Cortex of kidney (tissue), 1 donor: ENCODE results near the gene CXCR6.

Experiments
- DNase-seq: peaks from one replicate; lab custom pipeline; 2025; lab: John Stamatoyannopoulos, UW

Gene CXCR6

DNA sequence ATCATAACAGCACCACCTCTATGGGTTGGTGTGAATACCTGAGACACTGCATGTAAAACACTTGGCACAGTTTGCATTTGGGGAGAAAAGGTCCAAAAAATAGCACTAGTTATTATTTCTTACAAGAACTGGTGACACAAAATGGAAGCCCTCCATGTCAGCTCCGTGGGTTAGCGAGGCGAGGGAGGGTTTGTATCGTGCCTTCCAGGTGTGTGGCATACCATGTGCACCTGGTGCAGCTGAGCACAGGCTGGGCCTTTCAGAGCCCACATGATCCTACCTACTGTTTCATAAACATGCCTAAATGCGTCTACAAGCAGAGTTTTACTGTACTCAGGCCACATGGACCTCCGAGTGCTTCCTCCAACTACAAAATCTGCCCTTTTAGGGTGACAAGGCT, 5.6 kb downstream of the CXCR6 start:
- DNase-seq, result no peak

DNA sequence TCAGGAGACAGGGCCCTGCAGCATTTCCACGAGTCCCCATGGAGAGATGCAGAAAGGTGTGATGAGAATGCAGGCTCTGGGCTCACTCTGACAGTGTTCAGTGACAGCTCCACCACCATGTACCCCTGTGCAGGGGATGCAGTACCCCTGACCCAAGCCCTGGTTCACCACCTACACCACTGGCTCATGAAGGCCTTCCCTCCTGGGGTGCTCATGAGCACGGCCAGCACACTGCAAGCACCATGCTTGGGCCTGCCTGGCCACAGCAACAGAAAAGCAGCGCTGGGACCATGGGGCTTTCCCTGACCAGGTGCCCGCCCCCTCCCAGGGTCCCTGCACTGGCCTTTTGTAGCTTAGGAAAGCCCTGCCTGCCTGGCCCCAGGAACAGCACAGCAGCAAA, 6.2 kb downstream of the CXCR6 start:
- DNase-seq, result no peak

DNA sequence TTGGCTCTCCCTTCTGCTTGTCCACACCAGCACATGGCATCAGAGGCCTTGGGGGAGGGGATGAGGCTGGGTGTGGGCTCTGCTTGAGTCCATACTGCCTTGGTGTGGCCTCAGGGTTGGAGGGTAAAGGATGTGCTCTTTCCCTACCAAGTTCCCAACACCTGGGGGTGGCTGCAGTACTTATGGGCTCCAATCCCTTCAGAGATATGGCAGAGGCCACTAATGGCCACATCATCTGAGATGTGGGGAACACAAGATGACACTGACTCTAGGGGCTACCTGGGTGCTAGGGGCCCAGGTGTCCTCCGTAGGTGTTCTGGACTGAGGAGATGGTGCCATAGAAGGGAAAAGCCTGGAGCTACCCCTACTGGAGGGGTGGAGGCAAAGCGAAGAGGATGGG, 6.9 kb downstream of the CXCR6 start:
- DNase-seq, result no peak

DNA sequence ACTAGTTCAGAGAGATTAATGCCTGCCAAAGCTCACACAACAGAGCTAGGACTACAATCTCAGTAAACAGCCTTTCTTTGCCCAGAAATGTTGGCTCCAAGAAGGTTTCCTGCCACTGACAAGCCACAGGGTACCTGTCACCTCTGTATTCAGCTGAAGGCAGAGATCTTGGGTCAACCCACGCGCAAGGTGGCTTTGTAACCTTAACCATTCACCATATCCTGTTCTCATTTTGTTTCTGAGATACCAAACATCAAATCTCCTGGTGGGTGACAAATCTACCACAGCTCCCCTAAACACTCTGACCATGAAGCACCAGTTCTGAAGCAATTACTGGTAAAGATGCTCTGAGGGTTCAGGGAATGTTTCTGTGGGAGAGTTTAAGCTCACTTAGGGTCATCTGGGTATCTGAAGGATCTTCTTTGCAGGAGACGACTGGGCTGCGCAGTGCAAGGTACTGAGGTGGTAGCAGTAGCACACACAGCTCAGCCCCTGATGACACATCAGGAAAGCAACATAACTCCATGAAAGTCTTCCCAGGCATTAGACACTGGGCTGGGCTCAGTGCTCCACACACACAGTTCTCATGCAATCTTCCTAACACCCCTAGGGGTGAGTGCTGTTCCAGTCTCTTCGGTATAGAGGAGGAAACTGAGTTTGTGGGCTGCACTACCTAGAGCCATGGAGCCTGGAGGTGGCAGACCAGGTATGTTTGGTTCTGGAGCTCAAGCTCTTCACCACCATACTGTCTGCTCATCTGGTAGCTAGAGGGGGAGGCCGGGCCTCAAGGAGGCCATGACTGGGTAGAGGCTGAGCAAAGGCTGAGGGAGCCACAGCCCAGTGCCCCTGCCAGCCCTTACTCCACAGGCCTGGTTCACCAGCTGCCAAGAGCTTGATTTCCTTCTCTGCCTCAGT, 7.7 kb downstream of the CXCR6 start:
- no peak for DNase-seq

DNA sequence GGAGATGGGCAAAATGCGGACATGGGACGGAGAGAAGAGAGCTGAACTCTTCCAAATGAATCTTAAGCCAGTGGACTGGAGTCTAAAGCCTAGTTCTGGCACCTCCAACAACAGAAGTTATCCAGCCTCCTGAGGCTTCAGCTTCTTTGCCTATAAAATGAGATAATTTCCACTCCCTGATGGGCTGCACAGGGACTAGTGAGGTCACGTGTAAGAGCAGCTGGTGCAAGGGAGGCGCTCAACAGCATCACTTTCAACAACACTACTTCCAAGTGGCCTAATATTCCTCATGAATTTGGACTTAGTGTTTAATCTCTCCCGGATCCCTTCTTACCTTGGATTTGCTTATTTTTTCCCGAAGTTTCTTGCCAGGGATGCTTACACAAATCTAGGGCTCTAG, 8.7 kb downstream of the CXCR6 start:
- DNase-seq, result no peak

DNA sequence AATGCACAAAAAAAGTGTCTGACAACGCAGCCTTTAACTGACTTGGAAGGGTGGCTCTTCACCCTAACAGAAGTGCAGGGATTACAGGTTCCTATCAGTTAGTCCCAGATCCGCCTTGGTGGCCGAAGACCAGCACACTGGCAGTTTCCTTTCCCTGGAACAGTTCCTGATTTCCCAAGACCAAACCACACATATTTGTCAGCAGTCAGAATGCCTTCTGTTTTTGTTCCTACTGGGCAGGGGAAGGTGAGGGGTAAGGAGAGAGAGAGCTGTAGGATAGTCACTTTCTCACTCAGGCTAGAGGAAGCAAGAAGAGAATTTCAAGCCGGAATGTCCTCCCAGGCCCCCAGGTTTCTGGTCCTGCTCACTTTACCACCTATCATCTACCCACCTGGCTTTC, 9.2 kb downstream of the CXCR6 start:
- no peak for DNase-seq

DNA sequence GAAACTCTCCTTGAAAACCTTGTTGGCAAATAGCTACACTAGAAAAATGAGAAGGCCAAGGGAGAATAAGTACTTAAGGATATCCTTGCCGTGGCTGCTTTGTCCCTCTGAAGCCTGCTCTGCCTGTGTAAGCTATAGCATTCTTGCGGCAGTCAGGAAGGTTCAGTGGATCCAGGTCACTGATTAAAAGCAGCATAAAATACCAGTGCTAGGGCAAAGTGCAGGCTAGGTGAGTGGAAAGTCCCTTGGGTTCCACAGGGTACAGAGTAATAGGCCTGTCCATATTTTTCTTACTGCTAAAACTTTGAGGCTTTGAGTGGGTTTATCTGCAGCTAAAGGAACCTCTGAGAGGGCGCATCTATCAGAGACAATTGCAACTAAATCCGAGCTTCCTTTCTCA, 10.3 kb downstream of the CXCR6 start:
- no peak for DNase-seq

DNA sequence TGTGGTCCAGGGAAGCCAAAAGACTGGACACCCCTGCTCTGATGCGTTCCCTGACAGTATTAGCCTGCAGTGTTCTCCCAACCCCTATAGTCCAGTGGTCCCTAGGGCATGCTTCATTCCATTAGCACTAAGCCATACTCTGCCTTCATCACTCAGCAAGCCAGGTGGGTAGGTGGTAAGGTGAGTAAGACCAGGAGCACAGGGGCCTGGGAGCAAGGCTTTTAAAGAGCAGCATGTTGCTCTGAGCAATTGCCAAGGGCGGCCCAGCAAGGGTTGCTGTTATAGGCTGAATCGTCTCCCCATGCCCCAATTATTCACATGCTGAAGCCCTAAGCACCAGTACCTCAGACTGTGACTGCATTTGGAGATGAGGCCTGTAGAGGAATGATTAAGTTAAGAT, 11.0 kb downstream of the CXCR6 start:
- no peak for DNase-seq

DNA sequence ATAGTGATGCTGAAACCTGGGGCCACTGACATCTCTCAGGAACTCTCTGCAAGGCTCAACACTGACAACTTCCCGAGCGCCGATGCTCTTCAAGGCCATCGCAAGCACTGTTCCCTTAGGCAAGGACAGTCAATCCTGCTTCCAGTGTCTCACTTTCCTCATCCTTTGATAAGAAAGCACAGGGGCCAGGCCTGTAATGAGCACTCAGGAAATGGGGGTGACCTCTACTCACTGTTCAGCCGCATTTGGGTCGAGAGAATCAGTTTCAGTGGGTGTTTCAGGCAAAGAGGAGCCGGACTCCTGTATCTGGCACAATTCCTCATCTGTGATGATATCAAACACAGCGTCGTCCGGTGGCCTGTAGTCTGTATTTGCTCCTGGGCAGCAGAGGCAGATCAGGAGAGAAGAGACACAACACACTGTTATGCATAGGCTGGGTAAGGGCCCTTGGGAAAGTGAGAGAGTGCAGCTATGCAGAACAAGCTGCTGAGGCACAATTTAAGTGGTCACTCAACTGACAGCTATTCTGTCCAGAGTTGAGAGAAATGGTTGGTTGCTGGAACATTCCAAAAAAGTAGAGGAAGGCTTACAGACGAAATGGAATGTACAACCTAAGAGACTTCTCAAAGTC, 11.9 kb downstream of the CXCR6 start:
- no peak for DNase-seq

DNA sequence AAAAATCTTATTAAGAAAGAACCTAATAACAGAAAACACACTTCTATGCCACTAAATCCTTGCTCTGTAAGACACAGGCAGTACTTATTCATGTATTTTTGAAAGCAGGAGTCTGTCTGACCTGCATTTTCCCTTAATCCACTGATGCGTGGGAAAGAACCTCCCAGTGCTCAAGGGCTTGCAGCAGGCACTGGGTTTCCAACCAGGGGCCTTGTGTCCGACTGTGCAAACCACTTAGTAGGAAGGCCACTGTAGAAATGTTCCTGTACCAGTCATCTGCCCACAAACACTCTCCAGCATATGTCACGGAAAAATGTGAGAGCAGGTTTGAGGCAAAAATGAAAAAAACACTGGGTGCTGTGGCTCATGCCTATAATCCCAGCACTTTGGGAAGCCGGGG, 12.4 kb downstream of the CXCR6 start:
- no peak for DNase-seq

DNA sequence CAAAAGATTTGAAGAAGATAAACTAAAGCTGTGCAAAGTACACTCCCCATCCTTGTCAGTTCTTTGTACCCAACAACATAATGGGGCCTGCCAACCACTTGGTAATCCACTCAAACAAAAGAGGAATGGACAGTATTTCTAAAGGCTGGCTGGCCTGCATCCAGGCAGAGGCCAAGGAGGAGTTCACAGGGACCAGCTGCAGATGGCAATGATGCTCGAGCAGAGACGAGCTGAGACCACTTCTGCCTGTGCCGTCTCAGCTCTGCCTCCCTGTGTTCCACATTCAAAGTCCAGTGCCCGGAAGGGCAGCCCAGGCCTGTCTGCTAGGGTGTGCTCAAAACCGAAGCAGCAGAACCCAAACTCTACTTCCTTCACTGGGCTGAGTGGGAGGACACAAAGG, 14.3 kb downstream of the CXCR6 start:
- no peak for DNase-seq

DNA sequence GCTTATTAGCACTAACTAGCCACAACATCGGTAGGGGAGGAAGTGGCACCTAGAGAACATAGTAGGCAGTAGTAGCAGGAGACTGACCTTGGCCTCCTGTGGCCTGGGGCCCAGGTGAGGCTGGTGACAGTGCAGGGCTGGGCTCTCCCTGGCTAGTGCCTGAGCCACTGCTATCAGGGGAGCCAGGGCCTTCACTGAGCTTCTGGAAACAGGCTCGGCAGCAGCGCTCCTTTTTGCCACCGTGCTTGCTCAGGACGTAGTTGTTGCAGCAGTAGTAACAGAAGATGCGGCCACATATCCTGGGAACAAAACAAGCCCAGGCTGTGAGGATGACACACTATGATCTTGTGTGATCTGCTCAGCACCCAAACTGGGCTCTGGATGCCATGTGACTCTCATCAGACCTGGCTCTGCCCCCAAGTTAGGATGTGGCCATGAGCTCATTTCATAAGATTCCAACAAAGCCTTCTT, 15.1 kb downstream of the CXCR6 start:
- no peak for DNase-seq

DNA sequence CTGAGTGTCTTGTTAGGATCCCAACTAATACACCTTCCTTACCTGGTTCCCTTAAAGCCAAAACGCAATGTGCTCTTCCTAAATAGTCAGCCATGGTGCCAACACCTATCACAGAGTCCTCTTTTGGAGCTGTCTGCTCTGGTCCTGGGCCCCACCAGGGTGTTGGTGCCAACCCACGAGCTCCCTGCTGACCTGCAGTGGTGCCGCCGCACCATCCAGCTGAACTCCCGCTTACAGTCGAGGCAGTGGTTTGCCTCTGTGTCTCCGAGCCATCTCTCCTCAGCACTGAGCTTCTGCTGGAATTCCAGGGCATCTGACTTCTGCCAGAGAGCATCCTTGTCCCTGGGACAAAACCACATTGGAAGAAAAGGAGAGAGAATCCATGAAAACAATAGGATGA, 15.9 kb downstream of the CXCR6 start:
- DNase-seq, result no peak

DNA sequence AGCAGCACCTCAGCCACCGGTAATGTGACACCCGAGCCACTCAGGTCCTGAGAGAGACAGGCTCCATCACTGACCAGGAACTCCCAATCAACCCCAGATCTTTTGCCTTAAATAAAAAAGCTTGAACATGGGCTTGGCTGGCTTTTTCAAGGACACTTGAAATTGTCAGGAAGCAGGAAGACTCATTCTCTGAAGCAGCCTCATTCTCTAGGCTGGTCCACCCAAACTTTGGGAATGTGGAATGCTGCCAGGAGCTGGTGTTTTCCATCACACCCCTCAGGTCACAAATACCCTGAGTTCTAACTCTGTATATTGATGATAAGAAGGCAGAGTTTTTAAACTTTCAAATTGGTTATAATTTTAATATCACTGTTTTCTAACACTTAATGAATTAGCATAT, 17.0 kb downstream of the CXCR6 start:
- no peak for DNase-seq

DNA sequence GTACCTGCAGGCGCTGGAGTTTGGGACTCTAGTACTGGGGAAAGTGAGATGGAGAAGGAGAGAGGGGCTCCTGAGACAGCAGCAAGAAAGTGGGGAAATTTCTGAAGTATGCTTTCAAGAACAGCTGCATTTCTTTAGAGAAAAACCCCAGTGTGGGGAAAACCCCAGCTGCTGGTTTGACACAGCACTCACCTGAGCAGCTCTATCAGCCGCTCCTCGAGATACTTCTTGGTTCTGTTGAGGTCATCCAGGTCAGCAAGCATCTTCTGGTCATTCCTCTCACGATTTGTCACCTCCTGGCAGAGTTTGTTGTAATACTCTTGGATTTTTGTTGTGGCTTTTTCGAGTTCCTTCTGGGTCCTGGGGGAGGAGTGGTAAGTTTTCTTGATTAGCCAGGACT, 18.8 kb downstream of the CXCR6 start:
- no peak for DNase-seq

DNA sequence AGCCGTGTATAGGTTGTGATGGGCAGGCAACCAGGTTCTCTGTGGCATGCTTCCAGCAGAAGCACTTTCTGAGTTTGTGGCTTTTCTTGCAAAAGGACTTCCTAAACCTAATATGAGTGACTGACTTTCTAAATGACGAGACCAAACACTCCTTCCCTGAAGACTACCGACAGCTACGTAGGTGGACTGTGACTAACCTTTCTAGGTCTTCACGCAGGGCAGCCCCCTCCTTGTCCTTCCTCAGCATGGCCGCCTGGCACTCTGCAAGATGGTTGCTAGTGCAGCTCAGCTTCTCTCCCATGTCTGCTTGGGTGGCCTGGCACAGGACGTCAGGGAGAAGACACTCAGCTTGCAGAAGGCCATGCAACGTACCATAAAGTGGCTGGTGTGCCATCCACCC, 20.9 kb downstream of the CXCR6 start:
- no peak for DNase-seq

DNA sequence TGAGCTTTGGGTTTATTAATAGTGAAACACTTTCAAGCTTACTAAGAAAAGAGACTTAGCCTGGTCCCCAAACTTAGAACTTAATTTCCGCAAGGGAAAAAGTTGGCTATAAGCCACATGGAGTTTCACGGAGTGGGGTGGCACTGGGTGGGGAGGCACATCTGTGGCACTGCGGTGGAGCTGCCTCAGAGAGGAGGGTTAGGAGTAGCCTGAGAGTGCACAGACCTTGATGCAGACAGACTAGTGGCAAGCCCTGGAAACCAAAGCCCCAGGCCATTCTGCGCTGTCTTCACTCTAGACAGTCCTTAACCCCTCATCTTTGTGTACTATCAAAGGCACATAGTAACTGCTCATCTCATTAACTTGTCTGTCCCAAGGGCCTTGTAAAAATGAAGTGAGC, 22.0 kb downstream of the CXCR6 start:
- DNase-seq, result no peak

DNA sequence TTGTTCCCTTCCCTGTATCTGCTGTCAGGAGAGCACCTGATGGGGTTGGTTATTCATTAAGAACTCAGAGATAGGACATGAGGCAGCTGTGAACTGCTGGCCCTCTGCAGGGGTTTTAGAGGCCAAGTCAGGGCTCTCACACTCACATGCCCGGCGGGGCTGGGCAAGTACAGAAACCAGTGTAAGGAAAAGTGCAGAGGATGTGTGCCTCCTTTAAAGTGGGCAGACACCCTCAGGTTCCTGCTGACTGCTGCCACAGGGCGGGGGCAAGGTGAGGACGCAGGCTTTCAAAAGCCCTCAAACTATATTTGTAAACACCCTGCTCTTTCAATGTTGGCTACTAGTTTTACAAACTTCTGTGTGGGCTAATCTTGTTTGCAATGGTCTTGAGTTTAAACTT, 22.4 kb downstream of the CXCR6 start:
- no peak for DNase-seq

DNA sequence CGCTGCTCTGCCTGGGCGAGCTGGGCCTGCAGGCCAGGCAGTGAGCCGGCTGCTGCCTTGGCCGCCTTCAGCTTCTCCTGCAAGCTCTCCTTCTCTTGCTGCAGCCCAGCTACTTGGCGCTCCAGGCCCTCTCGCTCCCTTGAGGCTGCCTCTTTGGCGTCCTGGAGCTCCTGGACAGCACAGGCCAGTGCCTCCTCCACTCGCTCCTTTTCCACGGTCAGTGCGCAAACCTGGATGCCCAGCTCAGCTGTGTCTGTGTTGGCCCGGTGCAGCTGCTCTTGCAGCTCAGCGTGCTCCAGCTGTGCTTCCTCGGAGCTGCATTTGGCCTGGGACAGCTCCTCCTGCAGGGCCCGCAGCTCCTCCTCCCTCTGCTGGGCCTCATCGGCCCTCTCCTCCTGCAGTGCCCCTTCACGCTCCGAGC, 23.1 kb downstream of the CXCR6 start:
- no peak for DNase-seq

DNA sequence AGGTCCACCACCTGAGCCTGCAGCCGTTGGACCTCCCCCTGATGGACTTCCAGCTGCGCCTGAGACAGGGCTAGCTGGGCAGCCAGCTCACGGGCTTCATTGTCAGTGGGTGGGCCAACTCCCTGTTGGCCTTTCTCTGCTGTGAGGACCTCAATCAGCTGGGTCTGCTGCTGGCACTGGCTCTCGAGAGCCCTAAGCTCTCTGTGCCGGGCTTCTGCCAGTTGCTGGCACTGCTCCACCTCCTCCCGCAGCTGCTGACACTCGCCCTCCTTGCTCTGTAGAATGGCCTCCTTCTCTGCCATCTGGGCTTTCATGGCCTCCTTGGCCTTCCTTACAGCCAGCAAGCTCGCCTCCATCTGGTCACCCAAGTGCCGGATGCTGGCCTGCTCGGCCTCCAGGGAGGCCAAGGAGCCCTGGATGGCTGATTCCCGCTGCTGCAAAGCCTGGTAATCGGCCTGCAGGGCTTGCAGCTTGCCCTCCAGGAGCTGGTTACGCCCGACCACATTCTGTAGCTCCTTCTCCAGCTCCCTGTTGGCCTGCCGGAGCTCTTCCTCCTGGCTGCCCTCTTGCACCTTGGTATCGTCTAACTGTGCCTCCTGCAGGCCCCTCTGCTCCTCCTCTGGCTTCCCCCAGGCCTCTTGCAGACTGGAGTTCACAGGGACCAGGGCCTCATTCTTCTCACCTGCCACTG, 23.8 kb downstream of the CXCR6 start:
- DNase-seq, result no peak

DNA sequence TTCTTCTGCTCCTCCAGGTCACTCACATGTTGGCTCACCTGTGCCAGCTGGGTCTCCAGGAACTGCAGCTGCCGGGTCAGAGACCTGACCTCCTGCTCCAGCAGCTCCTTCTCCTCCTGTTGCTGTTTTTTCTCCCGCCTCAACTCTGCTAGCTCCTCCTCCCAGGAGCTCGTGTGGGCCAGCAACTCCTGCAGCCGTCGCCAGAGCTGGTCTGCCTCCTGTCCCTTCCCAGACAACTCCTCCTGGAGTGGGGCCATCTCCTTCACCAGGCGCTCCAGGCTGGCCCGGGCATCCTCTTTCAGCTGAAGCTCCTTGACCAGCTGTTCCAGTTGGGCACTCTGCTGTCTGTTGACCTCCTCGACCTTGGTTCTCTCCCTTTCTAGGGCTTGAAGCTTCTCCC, 24.5 kb downstream of the CXCR6 start:
- no peak for DNase-seq

DNA sequence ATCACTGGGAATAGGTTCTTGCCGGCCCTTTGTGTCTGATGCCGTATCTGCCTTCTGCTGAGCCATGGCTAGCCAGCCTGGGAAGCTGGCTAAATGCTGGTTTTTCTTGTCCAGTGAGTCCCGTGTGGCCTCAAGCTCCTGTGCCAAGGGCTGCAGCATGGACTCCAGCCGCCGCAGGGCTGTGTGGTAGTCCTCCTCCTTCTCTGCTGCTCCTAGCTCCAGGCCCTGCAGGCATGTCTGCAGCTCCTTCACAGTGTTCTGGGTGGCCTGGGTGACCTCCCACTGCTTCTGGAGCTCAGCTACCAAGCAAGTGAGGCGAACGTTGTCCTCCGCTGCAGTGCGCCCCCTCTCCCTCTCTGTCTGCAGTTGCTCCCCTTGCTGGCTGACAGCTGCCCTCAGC, 24.9 kb downstream of the CXCR6 start:
- no peak for DNase-seq

DNA sequence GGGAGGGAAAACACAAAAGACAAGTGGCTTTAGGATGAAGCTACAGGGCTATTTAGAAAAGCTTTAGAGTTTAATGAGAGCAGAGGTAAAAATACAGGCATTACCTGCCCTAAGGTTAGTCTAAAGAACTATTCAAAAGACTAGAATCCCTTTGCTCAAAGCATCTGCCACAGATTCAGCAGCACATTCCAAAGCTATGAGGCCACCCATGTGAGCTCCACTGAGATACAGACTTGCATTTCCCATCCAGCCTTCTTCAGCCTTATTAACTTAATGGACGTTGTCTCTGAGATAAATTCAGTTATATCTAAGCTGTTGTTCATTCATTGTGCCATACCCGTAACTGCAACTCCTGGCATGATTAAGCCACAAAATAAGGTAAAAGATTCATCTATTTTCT, 25.4 kb downstream of the CXCR6 start:
- DNase-seq, result no peak
